Measurements from ENCODE around the gene REP15. TPM values are rescaled to one million over a fixed set of nuclear protein-coding genes. Genes with fewer than 3 reads are reported as not detected.
"Not testable (repeated sequence)": the region's sequence is repeated elsewhere in the genome, so short reads cannot be mapped to it uniquely, and the experiment has no call there.

The REP15 gene
- total RNA-seq, 2 experiments from 2014 or later = 0.61 TPM; not detected in 1

DNA sequence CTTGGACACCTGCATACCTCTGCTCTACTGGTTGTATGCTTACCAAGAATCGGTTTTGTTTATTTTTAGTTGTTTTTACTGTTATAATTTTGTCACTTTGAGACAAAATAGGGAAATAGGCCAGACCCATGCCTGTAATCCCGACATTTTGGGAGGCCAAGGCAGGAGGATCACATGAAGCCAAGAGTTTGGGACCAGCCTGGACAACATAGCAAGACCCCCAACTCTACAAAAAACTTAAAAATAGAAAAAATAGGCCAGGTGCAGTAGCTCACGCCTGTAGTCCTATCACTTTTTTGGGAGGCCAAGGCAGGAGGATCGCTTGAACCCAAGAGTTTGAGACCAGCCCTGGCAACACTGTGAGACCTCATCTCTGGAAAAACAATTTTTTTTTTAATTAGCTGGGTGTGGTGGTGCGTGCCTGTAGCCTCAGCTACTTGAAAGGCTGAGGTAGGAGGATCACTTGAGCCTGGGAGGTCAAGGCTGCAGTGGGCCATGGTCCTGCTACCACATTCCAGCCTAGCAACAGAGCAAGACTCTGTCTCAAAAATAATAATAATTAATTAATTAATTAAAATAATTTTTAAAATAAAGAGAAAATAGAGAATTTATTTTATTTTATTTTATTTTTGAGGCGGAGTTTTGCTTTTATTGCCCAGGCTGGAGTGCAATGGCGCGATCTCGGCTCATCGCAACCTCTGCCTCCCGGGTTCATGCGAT is 13.1 kb downstream of the REP15 start:
- H3K4me1 Mint-ChIP-seq = peaks cover 18% of the 10 kb centered on the region
- H3K27ac Mint-ChIP-seq = no peak overlapping the region
- H3K36me3 Mint-ChIP-seq = peaks cover 14% of the 10 kb centered on the region
- CTCF ChIA-PET = interaction anchor here (1.6 to 2.4 kb wide), 2 partner anchors 57 to 113 kb away, joined by 3 to 8 read pairs; no protein-coding TSS in a partner anchor
- H3K9me3 Mint-ChIP-seq (ENCODE audit: low read depth) = no peaks in the 10 kb centered on the region
- DNase-seq (no peak), ATAC-seq (no peak)
- H3K4me3 Mint-ChIP-seq = peak overlapping the region; percentile 94
- peaks cover 11% of the 10 kb centered on the region for H3K27me3 Mint-ChIP-seq

DNA sequence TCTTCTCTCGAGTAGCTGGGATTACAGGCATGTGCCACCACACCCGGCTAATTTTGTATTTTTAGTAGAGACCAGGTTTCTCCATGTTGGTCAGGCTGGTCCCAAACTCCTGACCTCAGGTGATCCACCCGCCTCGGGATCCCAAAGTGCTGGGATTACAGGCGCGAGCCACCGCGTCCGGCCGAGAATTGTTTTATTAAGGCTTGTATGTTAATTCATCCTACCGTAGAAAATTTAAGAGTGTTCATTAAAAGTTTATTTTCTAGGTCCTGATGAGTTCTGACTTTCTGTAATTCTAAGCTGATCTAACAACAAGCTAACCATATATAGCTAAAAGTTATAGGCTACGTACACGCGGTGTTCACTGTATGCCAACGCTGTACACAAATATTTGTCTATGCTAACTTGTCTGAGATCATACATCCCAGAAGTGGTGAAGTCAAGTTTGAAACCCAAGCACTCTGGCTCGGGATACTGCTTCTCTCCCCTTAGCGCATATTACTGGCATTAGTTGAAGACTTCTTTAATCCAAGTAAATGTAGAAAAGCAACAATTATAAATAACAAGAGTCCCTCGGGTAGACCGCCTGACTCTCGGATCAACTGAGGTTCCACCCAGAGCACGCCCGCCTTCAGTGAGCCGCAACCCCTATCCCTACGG is 13.8 kb downstream of the REP15 start:
- no peaks in the 10 kb centered on the region for H3K9me3 Mint-ChIP-seq (ENCODE audit: low read depth)
- CTCF ChIA-PET = interaction anchor here (1.6 to 2.4 kb wide), 2 partner anchors 58 to 112 kb away, joined by 3 to 8 read pairs; no protein-coding TSS in a partner anchor
- ATAC-seq = peak; percentile 45
- H3K27me3 Mint-ChIP-seq = peaks cover 11% of the 10 kb centered on the region
- no peak for DNase-seq
- peak overlapping the region; percentile 94 for H3K4me3 Mint-ChIP-seq
- H3K36me3 Mint-ChIP-seq = peaks cover 17% of the 10 kb centered on the region
- H3K4me1 Mint-ChIP-seq = peaks cover 18% of the 10 kb centered on the region
- peak overlapping the region; percentile 95 for H3K27ac Mint-ChIP-seq

- peak; percentile 94 for DNase-seq
- CTCF ChIA-PET = interaction anchor here (1.2 to 2.4 kb wide), 3 partner anchors 12 to 111 kb away, joined by 3 to 8 read pairs (median 3); no protein-coding TSS in a partner anchor
- H3K27ac Mint-ChIP-seq = peak within 1 kb of the TSS; percentile 95
- peaks cover 11% of the 10 kb centered on the region for H3K27me3 Mint-ChIP-seq
- no peaks in the 10 kb centered on the region for H3K9me3 Mint-ChIP-seq (ENCODE audit: low read depth)
- H3K4me3 Mint-ChIP-seq = peak within 1 kb of the TSS; percentile 94
- peak; percentile 97 for ATAC-seq
- H3K4me1 Mint-ChIP-seq = peaks cover 18% of the 10 kb centered on the region
- H3K36me3 Mint-ChIP-seq = peaks cover 17% of the 10 kb centered on the region
These were observed 14.5 kb downstream of the REP15 start, which contains the start of gene MRPS35 for GRCh38 chr12:27710592-27711316. MRPS35 (plus strand) TSS chr12:27710832; CDS start chr12:27710844, 12 bp downstream.

DNA sequence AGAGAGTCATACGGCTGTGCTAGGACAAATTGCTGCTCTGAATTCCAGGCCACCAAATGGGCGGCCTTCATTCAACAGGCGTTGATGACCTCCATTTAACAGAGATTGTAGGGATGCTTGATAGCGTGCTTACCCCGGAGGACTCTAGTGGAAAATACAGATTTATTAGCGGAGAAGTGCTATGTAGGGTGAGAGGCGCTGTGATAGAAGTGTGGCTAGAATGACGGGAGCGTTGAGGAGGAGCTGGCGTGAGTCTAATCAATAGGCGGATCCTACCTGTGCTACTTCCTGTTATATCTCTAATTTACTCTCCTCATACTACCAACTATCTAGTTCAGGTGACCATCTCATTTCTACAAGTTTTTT is 15.1 kb downstream of the REP15 start:
- DNase-seq = peak; percentile 41
- CTCF ChIA-PET = interaction anchor here (1.2 kb wide), 1 partner anchor 11 kb away, joined by 3 read pairs; no protein-coding TSS in a partner anchor
- H3K4me3 Mint-ChIP-seq = peak overlapping the region; percentile 94
- H3K4me1 Mint-ChIP-seq = peaks cover 18% of the 10 kb centered on the region
- peaks cover 11% of the 10 kb centered on the region for H3K27me3 Mint-ChIP-seq
- no peaks in the 10 kb centered on the region for H3K9me3 Mint-ChIP-seq (ENCODE audit: low read depth)
- peaks cover 19% of the 10 kb centered on the region for H3K36me3 Mint-ChIP-seq
- peak; percentile 18 for ATAC-seq
- H3K27ac Mint-ChIP-seq = peak overlapping the region; percentile 95

- Mint-ChIP-seq H3K4me1 (peaks cover 18% of the 10 kb centered on the region), H3K27ac (no peak overlapping the region), H3K27me3 (peaks cover 11% of the 10 kb centered on the region), H3K9me3 (ENCODE audit: low read depth) (no peaks in the 10 kb centered on the region), H3K4me3 (peak overlapping the region; percentile 94), H3K36me3 (peaks cover 21% of the 10 kb centered on the region)
- CTCF ChIA-PET = interaction anchor here (1.2 kb wide), 1 partner anchor 11 kb away, joined by 3 read pairs; no protein-coding TSS in a partner anchor
- DNase-seq (no peak), ATAC-seq (no peak)
These were observed 15.7 kb downstream of the REP15 start for GRCh38 chr12:27711967-27712366.

GRCh38 chr12:27723212-27723611 is 27.0 kb downstream of the REP15 start:
- H3K4me1 Mint-ChIP-seq = peaks cover 5% of the 10 kb centered on the region
- no peaks in the 10 kb centered on the region for H3K9me3 Mint-ChIP-seq (ENCODE audit: low read depth)
- CTCF ChIA-PET = interaction anchor here (0.8 to 1.3 kb wide), 2 partner anchors 10 to 12 kb away, joined by 3 to 4 read pairs; no protein-coding TSS in a partner anchor
- H3K4me3 Mint-ChIP-seq = no peak overlapping the region
- no peaks in the 10 kb centered on the region for H3K27me3 Mint-ChIP-seq
- DNase-seq = no peak
- H3K27ac Mint-ChIP-seq = no peak overlapping the region
- H3K36me3 Mint-ChIP-seq = peaks cover 19% of the 10 kb centered on the region
- no peak for ATAC-seq

GRCh38 chr12:27730097-27730588 is 33.9 kb downstream of the REP15 start:
- Mint-ChIP-seq H3K4me3 (no peak overlapping the region), H3K36me3 (peaks cover 23% of the 10 kb centered on the region), H3K27me3 (no peaks in the 10 kb centered on the region), H3K4me1 (peaks cover 3% of the 10 kb centered on the region), H3K27ac (no peak overlapping the region), H3K9me3 (ENCODE audit: low read depth) (no peaks in the 10 kb centered on the region)
- DNase-seq = no peak
- no peak for ATAC-seq
- CTCF ChIA-PET = no interaction called here

DNA sequence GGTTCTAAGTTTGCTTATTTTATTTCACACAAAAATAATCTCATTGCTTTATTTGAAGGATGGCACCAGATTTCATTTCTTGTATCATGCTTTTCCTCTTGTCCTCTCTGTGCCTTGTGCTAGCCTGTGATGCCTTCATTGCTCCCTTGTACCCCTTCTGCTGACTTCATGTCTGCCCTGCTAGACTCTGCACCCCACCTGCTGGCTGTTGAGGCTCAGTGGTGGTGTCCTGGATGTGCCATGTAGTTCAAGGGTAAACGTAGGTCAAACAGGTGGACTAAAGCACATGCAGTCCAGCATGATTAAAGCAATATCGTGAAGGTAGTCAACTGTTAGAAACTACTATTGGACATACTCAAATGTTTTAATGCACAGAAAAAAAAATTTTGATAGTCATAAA is 36.0 kb downstream of the REP15 start:
- H3K9me3 Mint-ChIP-seq (ENCODE audit: low read depth) = no peaks in the 10 kb centered on the region
- CTCF ChIA-PET = interaction anchor here (1.3 to 2.2 kb wide), 3 partner anchors 48 to 208 kb away, joined by 6 to 8 read pairs (median 7); partner anchors contain the start of genes KLHL42 and MANSC4
- H3K27me3 Mint-ChIP-seq = no peaks in the 10 kb centered on the region
- H3K4me3 Mint-ChIP-seq = no peak overlapping the region
- H3K36me3 Mint-ChIP-seq = peaks cover 20% of the 10 kb centered on the region
- no peak for DNase-seq
- peaks cover 3% of the 10 kb centered on the region for H3K4me1 Mint-ChIP-seq
- no peak overlapping the region for H3K27ac Mint-ChIP-seq
- peak; percentile 63 for ATAC-seq

GRCh38 chr12:27733052-27733656 is 36.9 kb downstream of the REP15 start:
- CTCF ChIA-PET = interaction anchor here (0.9 to 2.2 kb wide), 6 partner anchors 10 to 213 kb away, joined by 3 to 12 read pairs (median 4); partner anchors contain the start of genes KLHL42 and MANSC4
- DNase-seq (peak; percentile 50), ATAC-seq (no peak)
- H3K27me3 Mint-ChIP-seq = no peaks in the 10 kb centered on the region
- H3K36me3 Mint-ChIP-seq = peaks cover 22% of the 10 kb centered on the region
- no peak overlapping the region for H3K4me3 Mint-ChIP-seq
- no peak overlapping the region for H3K27ac Mint-ChIP-seq
- peaks cover 3% of the 10 kb centered on the region for H3K4me1 Mint-ChIP-seq
- no peaks in the 10 kb centered on the region for H3K9me3 Mint-ChIP-seq (ENCODE audit: low read depth)

DNA sequence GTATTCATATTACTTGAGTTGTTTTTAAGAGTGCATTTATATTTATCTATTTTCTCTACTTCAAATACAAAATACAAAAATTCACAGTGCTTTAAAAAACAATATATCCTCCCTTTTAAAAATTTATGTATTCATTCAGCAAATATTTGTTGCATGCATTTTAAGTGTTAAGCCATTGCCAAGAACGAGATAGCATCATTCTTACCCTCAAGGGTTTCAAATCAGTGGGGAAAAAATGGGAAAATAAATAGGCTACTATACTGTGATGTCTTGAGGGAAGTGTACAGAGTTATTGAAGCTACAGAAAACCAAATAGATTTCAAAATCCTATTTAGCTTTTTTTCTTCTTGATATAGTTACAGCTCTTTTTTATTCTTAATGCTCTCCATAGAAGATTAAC is 37.5 kb downstream of the REP15 start:
- H3K27ac Mint-ChIP-seq = no peak overlapping the region
- no peak overlapping the region for H3K4me3 Mint-ChIP-seq
- ATAC-seq (no peak), DNase-seq (no peak)
- H3K36me3 Mint-ChIP-seq = peaks cover 22% of the 10 kb centered on the region
- H3K9me3 Mint-ChIP-seq (ENCODE audit: low read depth) = no peaks in the 10 kb centered on the region
- H3K4me1 Mint-ChIP-seq = peaks cover 4% of the 10 kb centered on the region
- CTCF ChIA-PET = interaction anchor here (0.8 to 2.2 kb wide), 7 partner anchors 11 to 212 kb away, joined by 3 to 12 read pairs (median 4); partner anchors contain the start of genes KLHL42 and MANSC4
- H3K27me3 Mint-ChIP-seq = no peaks in the 10 kb centered on the region

- H3K27me3 Mint-ChIP-seq; H3K4me3 Mint-ChIP-seq; H3K9me3 Mint-ChIP-seq (ENCODE audit: low read depth); H3K27ac Mint-ChIP-seq; DNase-seq; ATAC-seq; H3K4me1 Mint-ChIP-seq: not testable (repeated sequence)
- H3K36me3 Mint-ChIP-seq = peaks cover 21% of the 10 kb centered on the region
- CTCF ChIA-PET = interaction anchor here (0.8 to 2.6 kb wide), 6 partner anchors 14 to 87 kb away, joined by 3 to 11 read pairs (median 4); partner anchors contain the start of genes KLHL42 and MANSC4
These were observed 38.1 kb downstream of the REP15 start for GRCh38 chr12:27734321-27734720.

GRCh38 chr12:27743601-27744000 is 47.4 kb downstream of the REP15 start:
- Mint-ChIP-seq H3K36me3 (peaks cover 35% of the 10 kb centered on the region), H3K27me3 (no peaks in the 10 kb centered on the region), H3K4me3 (no peak overlapping the region), H3K27ac (no peak overlapping the region), H3K9me3 (ENCODE audit: low read depth) (no peaks in the 10 kb centered on the region), H3K4me1 (peaks cover 9% of the 10 kb centered on the region)
- no peak for ATAC-seq
- no peak for DNase-seq
- CTCF ChIA-PET = no interaction called here

Data from activated CD8-positive, alpha-beta memory T cell treated with anti-CD3 and anti-CD28 coated beads, Interleukin-2, amount 10 ng/mL, durations not matched to agents 7 days and 5 days (primary cell).